Fibroblast of lung (primary cell): ENCODE results near the gene LBHD2. TPM values are rescaled to one million over a fixed set of nuclear protein-coding genes. Genes with fewer than 3 reads are reported as not detected.

ENCODE experiments used
- DNase-seq, 2 donors: peaks; one replicate each; pipeline versions ENCODE4 v3.0.0 to v3.0.0-alpha.2; 2010; ENCODE audit warnings: low read depth in 2 of 2
- H2AFZ ChIP-seq: 2 replicates; pipeline ENCODE4 v1.5.1; 2012; ENCODE audit warnings: low read length, control low read depth, inconsistent platforms
- H3K27ac ChIP-seq: 2 replicates; pipeline ENCODE4 v1.5.1; 2011; ENCODE audit warnings: low read length, control low read depth; ENCODE audit not compliant: insufficient read depth
- H3K27me3 ChIP-seq: 2 replicates; pipeline ENCODE4 v1.5.1; 2011; ENCODE audit warnings: mild to moderate bottlenecking, low read length; ENCODE audit not compliant: control insufficient read depth, insufficient read depth
- H3K36me3 ChIP-seq: 2 replicates; pipeline ENCODE4 v1.5.1; 2011; ENCODE audit warnings: low read length; ENCODE audit not compliant: control insufficient read depth, insufficient read depth
- H3K4me1 ChIP-seq: 2 replicates; pipeline ENCODE4 v1.5.1; 2011; ENCODE audit warnings: low read length; ENCODE audit not compliant: control insufficient read depth, insufficient read depth; ENCODE audit errors: extremely low read depth
- H3K4me2 ChIP-seq: 2 replicates; pipeline ENCODE4 v1.5.1; 2011; ENCODE audit warnings: low read length, control low read depth; ENCODE audit not compliant: insufficient read depth; ENCODE audit errors: extremely low read depth
- H3K4me3 ChIP-seq, 4 experiments: fragments of 200-600 bp in 1 of 4; sonication (generic) in 1 of 4; replicated peaks in 1 of 4; 2 replicates each; pipeline ENCODE4 v1.5.1; 2011 to 2016; ENCODE audit warnings: low read length in 4 of 4, low read depth in 3 of 4, mild to moderate bottlenecking in 3 of 4, control low read depth in 2 of 4, inconsistent platforms in 1 of 4, mixed read lengths in 1 of 4; ENCODE audit not compliant: insufficient read depth in 1 of 4; ENCODE audit errors: control extremely low read depth in 1 of 4
- H3K79me2 ChIP-seq: 2 replicates; pipeline ENCODE4 v1.5.1; 2012; ENCODE audit warnings: mild to moderate bottlenecking, low read length, inconsistent platforms; ENCODE audit not compliant: control insufficient read depth, insufficient read depth
- H3K9ac ChIP-seq: 2 replicates; pipeline ENCODE4 v1.5.1; 2011; ENCODE audit warnings: mild to moderate bottlenecking, low read length, control low read depth; ENCODE audit not compliant: insufficient read depth
- H3K9me3 ChIP-seq: 2 replicates; pipeline ENCODE4 v1.5.1; 2012; ENCODE audit warnings: low read depth, low read length; ENCODE audit not compliant: control insufficient read depth, insufficient read depth
- H4K20me1 ChIP-seq: 2 replicates; pipeline ENCODE4 v1.5.1; 2011; ENCODE audit warnings: low read length; ENCODE audit not compliant: control insufficient read depth, insufficient read depth; ENCODE audit errors: extremely low read depth
- EZH2 ChIP-seq: IDR thresholded peaks from 2 replicates; pipeline ENCODE4 v1.5.1; 2012; ENCODE audit warnings: low read length, control low read depth, mild to moderate bottlenecking; ENCODE audit errors: missing control alignments
- polyA plus RNA-seq, 2 donors: library from polyadenylated mRNA; depleted of rRNA in 1 of 2; stranded (reverse) in 1 of 2; unstranded in 1 of 2; fragments of >200 nt; gene quantifications; 2 replicates each; pipeline ENCODE4 v1.2.1, GENCODE V29; 2011 to 2012; ENCODE audit warnings: missing spikeins in 1 of 2
- total RNA-seq: library from RNA; depleted of rRNA; stranded (reverse); fragments of >200 nt; gene quantifications from 2 replicates; pipeline ENCODE4 v1.2.1, GENCODE V29; 2014
- TF ChIP-seq, protein P1 (sequence below), 2 donors: IDR thresholded peaks in 1 of 2; conservative IDR thresholded peaks in 1 of 2; 1 replicate in 1 of 2; 2 replicates in 1 of 2; pipeline ENCODE4 v1.5.1; 2011 to 2012; ENCODE audit warnings: low read length in 2 of 2, control low read depth in 1 of 2, inconsistent platforms in 1 of 2, low read depth in 1 of 2, mild to moderate bottlenecking in 1 of 2

The LBHD2 gene
- total and polyA plus RNA-seq, 2 donors (not counting 1 experiment from before 2014, with no cell fraction given), result not detected

DNA sequence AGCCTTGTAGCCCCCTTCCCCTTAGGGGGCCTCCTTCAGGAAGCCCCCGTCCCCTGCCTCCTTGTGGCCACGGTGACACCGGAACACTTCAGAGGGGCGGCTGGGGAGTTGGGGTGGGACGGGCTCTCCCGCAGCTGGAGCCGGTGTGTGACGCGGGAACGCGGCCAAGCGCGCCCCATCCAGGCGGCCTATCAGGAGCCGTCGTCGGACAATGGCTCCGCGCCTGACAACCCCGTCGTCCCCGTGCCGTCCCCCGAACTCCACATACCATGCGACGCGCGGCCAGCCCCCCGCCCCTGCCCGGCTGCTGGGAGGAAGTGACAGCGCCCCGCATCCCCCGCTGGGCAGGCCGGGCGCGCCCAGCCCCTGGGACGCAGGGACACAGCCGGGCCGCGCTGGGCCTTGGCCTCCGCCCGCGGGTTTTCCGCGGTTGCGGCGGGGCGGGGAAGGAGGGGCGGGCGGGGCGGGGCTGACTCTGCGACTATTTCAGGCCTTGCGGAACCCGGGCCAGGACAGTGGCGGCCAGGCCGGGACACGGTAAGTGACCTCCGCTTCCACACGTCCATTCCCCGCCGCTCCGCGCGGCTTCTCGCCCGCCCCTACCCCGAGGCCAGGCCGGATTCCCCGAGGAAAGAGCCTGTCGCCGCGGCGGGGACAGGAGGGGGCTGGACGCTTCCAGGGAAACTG lies 39.1 kb downstream of the LBHD2 start, which contains the start of gene TNFAIP2:
Gene TNFAIP2 (plus strand): TSS at position 515 of the 687 bp plus-strand sequence. CDS start 2,997 bp downstream, outside the sequence.
- no peaks in the 10 kb centered on the region for H4K20me1 ChIP-seq
- peak within 1 kb of the TSS; percentile 84 for H3K4me2 ChIP-seq
- H3K9ac ChIP-seq, result peak within 1 kb of the TSS; percentile 67
- H3K4me1 ChIP-seq, result peaks cover 30% of the 10 kb centered on the region
- no peak for DNase-seq
- peak within 1 kb of the TSS; percentile 28 to 72 (median 43) for H3K4me3 ChIP-seq
- peaks cover 10% of the 10 kb centered on the region for H3K79me2 ChIP-seq
- H3K9me3 ChIP-seq, result no peaks in the 10 kb centered on the region
- H2AFZ ChIP-seq, result no peak within 1 kb of the TSS
- H3K27me3 ChIP-seq, result no peaks in the 10 kb centered on the region
- TF ChIP-seq, protein P1, sequence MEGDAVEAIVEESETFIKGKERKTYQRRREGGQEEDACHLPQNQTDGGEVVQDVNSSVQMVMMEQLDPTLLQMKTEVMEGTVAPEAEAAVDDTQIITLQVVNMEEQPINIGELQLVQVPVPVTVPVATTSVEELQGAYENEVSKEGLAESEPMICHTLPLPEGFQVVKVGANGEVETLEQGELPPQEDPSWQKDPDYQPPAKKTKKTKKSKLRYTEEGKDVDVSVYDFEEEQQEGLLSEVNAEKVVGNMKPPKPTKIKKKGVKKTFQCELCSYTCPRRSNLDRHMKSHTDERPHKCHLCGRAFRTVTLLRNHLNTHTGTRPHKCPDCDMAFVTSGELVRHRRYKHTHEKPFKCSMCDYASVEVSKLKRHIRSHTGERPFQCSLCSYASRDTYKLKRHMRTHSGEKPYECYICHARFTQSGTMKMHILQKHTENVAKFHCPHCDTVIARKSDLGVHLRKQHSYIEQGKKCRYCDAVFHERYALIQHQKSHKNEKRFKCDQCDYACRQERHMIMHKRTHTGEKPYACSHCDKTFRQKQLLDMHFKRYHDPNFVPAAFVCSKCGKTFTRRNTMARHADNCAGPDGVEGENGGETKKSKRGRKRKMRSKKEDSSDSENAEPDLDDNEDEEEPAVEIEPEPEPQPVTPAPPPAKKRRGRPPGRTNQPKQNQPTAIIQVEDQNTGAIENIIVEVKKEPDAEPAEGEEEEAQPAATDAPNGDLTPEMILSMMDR (conservative IDR thresholded peaks at IDR 0.05 in 1 of 2, IDR thresholded peaks at IDR 0.05 in 1 of 2; ENCODE audit: low read depth in 1 of 2, low read length in 2 of 2), result no peak
- no peak for TF ChIP-seq EZH2
- H3K36me3 ChIP-seq, result peaks cover 11% of the 10 kb centered on the region
- peak within 1 kb of the TSS; percentile 50 for H3K27ac ChIP-seq

DNA sequence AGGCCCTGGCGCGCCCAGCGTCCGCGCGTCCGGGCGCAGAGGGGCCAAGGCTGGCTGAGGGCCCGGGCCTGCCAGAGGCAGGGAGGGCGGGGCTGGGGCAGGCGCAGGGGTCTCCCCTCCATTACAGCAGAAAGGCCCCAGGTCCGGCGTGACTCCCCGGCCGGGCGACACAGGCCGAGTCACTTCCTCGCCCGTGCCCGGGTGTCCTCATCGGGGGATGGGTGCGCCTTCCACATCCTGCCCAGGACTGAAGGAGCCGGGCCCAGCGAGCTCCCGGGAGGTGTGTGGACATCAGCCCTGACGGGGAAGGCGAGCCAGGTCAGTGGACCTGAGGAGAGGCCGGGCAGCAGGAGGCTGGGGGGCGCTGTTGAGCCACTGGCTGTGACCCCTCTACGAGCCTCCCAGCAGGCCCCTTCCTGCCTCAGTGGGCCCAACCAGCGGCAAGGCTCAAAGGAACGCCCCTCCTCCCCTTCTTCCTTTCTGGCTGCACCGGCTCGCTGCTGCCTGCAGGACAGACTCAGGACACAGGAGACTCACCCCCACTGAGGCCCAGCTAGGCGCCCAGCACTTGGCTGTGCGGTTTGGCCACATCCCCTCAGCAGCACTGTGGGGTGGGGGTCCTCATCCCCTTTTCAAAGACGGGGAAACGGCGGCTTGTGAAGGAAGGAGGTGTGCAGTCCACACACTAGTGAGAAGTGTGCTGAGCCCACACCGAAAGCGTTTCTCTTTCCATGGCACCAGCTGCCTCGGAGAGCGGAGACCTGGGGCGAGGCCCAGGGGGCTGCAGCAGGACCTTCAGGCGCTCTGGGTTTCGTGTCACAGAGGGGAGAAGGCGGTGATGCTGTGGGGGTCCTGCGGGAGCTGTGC lies 39.9 kb downstream of the LBHD2 start:
- no peak overlapping the region for H2AFZ ChIP-seq
- H3K9ac ChIP-seq, result peak overlapping the region; percentile 67
- H3K4me1 ChIP-seq, result peaks cover 31% of the 10 kb centered on the region
- H3K4me3 ChIP-seq, result peak overlapping the region; percentile 28 to 72 (median 43)
- peaks cover 13% of the 10 kb centered on the region for H3K36me3 ChIP-seq
- no peak for TF ChIP-seq EZH2
- TF ChIP-seq, protein P1 (conservative IDR thresholded peaks at IDR 0.05 in 1 of 2, IDR thresholded peaks at IDR 0.05 in 1 of 2; ENCODE audit: low read depth in 1 of 2, low read length in 2 of 2), result peak; percentile 42 to 45
- no peak overlapping the region for H3K27ac ChIP-seq
- H3K9me3 ChIP-seq, result no peaks in the 10 kb centered on the region
- H3K4me2 ChIP-seq, result peak overlapping the region; percentile 84
- peaks cover 10% of the 10 kb centered on the region for H3K79me2 ChIP-seq
- no peaks in the 10 kb centered on the region for H3K27me3 ChIP-seq
- no peaks in the 10 kb centered on the region for H4K20me1 ChIP-seq
- DNase-seq, result no peak

DNA sequence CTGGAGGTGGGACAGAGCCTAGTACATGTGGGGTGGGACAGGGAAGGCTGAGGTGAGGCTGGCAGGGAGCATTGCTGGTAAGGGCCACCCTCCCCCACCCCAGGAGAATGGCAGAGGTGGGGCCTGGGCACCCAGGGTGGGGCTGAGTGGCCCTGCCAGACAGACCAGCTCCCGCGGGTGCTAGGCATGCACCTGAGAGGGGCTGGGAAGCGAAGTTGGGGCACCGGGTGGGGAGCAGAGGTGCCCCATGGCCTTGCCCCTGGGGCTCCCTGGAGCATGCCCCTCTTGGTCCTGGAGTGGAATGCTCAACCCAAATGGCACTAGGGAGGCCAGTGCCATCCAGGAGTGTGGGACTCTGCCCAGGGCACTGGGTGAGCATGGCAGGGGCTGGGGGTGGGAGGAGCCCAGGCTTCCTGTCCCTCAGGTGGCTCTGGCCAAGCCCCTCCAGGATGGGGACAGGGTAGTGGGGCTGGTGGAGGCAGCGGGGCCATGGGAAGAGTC lies 40.5 kb downstream of the LBHD2 start:
- Histone ChIP-seq H4K20me1 (no peaks in the 10 kb centered on the region), H3K27me3 (no peaks in the 10 kb centered on the region), H3K36me3 (peaks cover 13% of the 10 kb centered on the region), H2AFZ (no peak overlapping the region), H3K4me2 (peak overlapping the region; percentile 84), H3K27ac (no peak overlapping the region), H3K9me3 (no peaks in the 10 kb centered on the region), H3K4me1 (peaks cover 31% of the 10 kb centered on the region), H3K9ac (no peak overlapping the region), H3K4me3 (peak overlapping the region in 2 of 4 experiments; percentile 53 to 72), H3K79me2 (peaks cover 10% of the 10 kb centered on the region)
- no peak for TF ChIP-seq EZH2
- TF ChIP-seq, protein P1 (conservative IDR thresholded peaks at IDR 0.05 in 1 of 2, IDR thresholded peaks at IDR 0.05 in 1 of 2; ENCODE audit: low read depth in 1 of 2, low read length in 2 of 2), result no peak
- DNase-seq, result no peak
